Suprapubic skin (tissue), 4 donors: ENCODE measurements around the gene PTPN4. TPM values are rescaled to one million over a fixed set of nuclear protein-coding genes. Genes with fewer than 3 reads are reported as not detected.

ENCODE experiments used
- DNase-seq, 2 donors: peaks; one replicate each; pipeline ENCODE4 v3.0.0-alpha.2; 2019; ENCODE audit warnings: low spot score in 2 of 2
- H3K27ac ChIP-seq: fragments of 200-600 bp; sonication (generic); one replicate; pipeline ENCODE4 v1.5.1; 2019
- H3K27me3 ChIP-seq: fragments of 200-600 bp; sonication (generic); one replicate; pipeline ENCODE4 v1.5.1; 2019
- H3K36me3 ChIP-seq: fragments of 200-600 bp; sonication (generic); one replicate; pipeline ENCODE4 v1.5.1; 2019
- H3K4me1 ChIP-seq: fragments of 200-600 bp; sonication (generic); one replicate; pipeline ENCODE4 v1.5.1; 2019
- H3K4me3 ChIP-seq: fragments of 200-600 bp; sonication (generic); one replicate; pipeline ENCODE4 v1.5.1; 2019; ENCODE audit warnings: mild to moderate bottlenecking
- H3K9me3 ChIP-seq: fragments of 200-600 bp; sonication (generic); one replicate; pipeline ENCODE4 v1.5.1; 2019
- EP300 ChIP-seq: sonication (generic); formaldehyde crosslinking; IDR thresholded peaks from one replicate; pipeline ENCODE4 v1.6.1; 2017; ENCODE audit warnings: antibody characterized with exemption
- POLR2A ChIP-seq, 2 donors: fragments of 450-650 bp; IDR thresholded peaks; one replicate each; pipeline ENCODE4 v1.6.1; 2017; ENCODE audit warnings: antibody characterized with exemption in 2 of 2, mild to moderate bottlenecking in 2 of 2, moderate library complexity in 2 of 2
- POLR2AphosphoS5 ChIP-seq, 3 donors: sonication (generic); formaldehyde crosslinking; IDR thresholded peaks; one replicate each; pipeline ENCODE4 v1.6.1; 2017; ENCODE audit warnings: antibody characterized with exemption in 3 of 3
- WGBS: methylation state at CpG from one replicate; pipeline ENCODE4 v1.1.5; 2018; 5-methylcytosine and 5-hydroxymethylcytosine counted together
- total RNA-seq, 4 donors: library from RNA; depleted of rRNA; stranded (reverse); fragments of >200 nt; gene quantifications; one replicate each; pipeline ENCODE4 v1.1.0, GENCODE V29; 2016
- TF ChIP-seq, protein P1 (sequence below), 2 donors: fragments of 200-600 bp in 1 of 2; fragments of 450-650 bp in 1 of 2; sonication (generic) in 1 of 2; IDR thresholded peaks; one replicate each; pipeline ENCODE4 v1.5.1; 2016 to 2019; ENCODE audit warnings: antibody characterized with exemption in 2 of 2, mild to moderate bottlenecking in 1 of 2, moderate library complexity in 1 of 2

The PTPN4 gene
- total RNA-seq, 4 donors from 2014 or later, result 14.0 to 73.7 (median 36.7) TPM

DNA sequence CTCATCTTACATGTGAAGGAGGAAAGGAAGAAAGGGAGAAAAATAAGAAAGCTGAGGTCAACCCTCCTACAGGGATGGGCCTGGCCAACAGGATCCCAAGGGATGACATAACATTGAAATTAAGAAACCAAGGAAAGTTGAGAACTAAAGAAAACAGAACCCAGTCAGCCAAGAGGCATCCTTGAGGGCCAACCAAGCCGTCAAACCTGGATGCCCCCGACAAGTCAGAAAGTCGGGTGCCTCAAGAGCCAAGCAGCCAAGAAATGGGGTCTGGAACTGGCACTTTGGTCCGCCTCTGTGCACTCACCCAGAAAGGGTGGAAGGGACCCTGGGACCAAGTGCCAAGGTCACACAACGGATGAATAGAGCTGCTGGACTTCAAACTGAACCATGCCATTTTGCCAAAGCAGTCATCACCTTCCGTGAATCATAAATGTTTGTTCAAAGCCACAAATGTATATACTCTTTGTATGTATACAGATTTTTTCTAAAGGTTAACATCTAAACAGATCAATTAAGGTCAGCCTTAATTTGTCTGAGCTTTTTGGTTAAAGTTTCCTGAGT is 27.0 kb upstream of the PTPN4 start:
- Histone ChIP-seq H3K9me3 (no peaks in the 10 kb centered on the region), H3K36me3 (no peaks in the 10 kb centered on the region), H3K27me3 (no peaks in the 10 kb centered on the region), H3K4me1 (no peaks in the 10 kb centered on the region), H3K27ac (no peak overlapping the region), H3K4me3 (no peak overlapping the region)
- 97% methylated on average over 6 of the region's 6 CpGs for WGBS
- DNase-seq, result no peak
- TF ChIP-seq, protein P1, sequence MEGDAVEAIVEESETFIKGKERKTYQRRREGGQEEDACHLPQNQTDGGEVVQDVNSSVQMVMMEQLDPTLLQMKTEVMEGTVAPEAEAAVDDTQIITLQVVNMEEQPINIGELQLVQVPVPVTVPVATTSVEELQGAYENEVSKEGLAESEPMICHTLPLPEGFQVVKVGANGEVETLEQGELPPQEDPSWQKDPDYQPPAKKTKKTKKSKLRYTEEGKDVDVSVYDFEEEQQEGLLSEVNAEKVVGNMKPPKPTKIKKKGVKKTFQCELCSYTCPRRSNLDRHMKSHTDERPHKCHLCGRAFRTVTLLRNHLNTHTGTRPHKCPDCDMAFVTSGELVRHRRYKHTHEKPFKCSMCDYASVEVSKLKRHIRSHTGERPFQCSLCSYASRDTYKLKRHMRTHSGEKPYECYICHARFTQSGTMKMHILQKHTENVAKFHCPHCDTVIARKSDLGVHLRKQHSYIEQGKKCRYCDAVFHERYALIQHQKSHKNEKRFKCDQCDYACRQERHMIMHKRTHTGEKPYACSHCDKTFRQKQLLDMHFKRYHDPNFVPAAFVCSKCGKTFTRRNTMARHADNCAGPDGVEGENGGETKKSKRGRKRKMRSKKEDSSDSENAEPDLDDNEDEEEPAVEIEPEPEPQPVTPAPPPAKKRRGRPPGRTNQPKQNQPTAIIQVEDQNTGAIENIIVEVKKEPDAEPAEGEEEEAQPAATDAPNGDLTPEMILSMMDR (IDR thresholded peaks at IDR 0.05), result no peak
- no peak for TF ChIP-seq POLR2A (IDR thresholded peaks at IDR 0.05)
- TF ChIP-seq POLR2AphosphoS5 (IDR thresholded peaks at IDR 0.05), result no peak
- TF ChIP-seq EP300, result no peak

GRCh38 chr2:119734047-119734446 is 25.7 kb upstream of the PTPN4 start:
- H3K4me3 ChIP-seq, result no peak overlapping the region
- H3K27ac ChIP-seq, result no peak overlapping the region
- no peak for DNase-seq
- no peaks in the 10 kb centered on the region for H3K9me3 ChIP-seq
- TF ChIP-seq EP300 (no peak), POLR2A (IDR thresholded peaks at IDR 0.05) (no peak), POLR2AphosphoS5 (IDR thresholded peaks at IDR 0.05) (no peak)
- TF ChIP-seq, protein P1 (IDR thresholded peaks at IDR 0.05), result no peak
- no peaks in the 10 kb centered on the region for H3K4me1 ChIP-seq
- no peaks in the 10 kb centered on the region for H3K36me3 ChIP-seq
- 68% methylated on average over 4 of the region's 4 CpGs for WGBS
- H3K27me3 ChIP-seq, result no peaks in the 10 kb centered on the region

DNA sequence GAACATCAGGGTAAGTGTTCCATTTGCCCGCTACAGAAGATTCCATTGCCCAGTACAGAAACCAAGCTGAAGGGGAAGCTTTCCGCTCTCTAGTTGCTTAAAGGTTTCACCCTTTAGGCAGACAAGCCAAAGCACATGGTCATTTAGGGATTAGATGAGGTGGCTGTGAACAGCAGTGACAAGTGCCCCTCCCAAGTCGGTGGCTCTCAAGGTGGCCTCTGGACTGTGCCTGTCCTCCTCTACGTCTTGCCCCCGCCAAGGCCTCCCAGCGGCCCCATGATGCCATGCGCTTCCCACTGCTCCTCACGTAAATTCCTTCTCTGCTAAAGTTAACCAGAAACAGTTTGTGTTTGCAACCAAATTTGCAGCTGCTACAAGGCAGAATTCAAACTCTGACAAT is 24.2 kb upstream of the PTPN4 start:
- Histone ChIP-seq H3K4me1 (no peaks in the 10 kb centered on the region), H3K36me3 (no peaks in the 10 kb centered on the region), H3K27ac (no peak overlapping the region), H3K4me3 (no peak overlapping the region), H3K9me3 (no peaks in the 10 kb centered on the region), H3K27me3 (no peaks in the 10 kb centered on the region)
- TF ChIP-seq, protein P1 (IDR thresholded peaks at IDR 0.05), result no peak
- 94% methylated on average over 8 of the region's 8 CpGs for WGBS
- no peak for DNase-seq

DNA sequence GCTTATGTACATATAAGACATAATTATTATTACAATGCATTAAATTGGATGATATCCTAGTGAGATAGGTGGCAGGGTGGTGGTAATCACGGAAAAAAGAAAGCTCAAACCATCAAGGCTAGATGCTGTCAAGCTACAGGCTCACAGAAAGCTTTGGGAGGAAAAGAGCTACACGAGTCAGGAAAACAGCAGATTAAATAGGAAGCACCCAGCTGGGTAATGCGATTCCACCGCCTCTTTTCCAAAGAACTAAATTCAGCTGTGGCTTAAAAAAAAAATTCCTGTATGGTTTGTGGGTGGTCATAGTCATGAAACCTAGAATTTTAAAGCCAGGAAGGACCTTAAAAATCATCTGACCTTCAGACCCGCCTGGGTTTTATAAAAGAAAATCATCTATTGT is 23.7 kb upstream of the PTPN4 start:
- TF ChIP-seq EP300, result no peak
- TF ChIP-seq POLR2AphosphoS5 (IDR thresholded peaks at IDR 0.05), result no peak
- Histone ChIP-seq H3K27me3 (no peaks in the 10 kb centered on the region), H3K36me3 (no peaks in the 10 kb centered on the region), H3K9me3 (no peaks in the 10 kb centered on the region), H3K27ac (no peak overlapping the region), H3K4me3 (no peak overlapping the region), H3K4me1 (no peaks in the 10 kb centered on the region)
- no peak for DNase-seq
- 67% methylated on average over 5 of the region's 5 CpGs for WGBS

GRCh38 chr2:119739580-119740255 is 20.0 kb upstream of the PTPN4 start:
- H3K27ac ChIP-seq, result no peak overlapping the region
- no peak overlapping the region for H3K4me3 ChIP-seq
- 70% methylated on average over 2 of the region's 3 CpGs for WGBS
- H3K9me3 ChIP-seq, result no peaks in the 10 kb centered on the region
- TF ChIP-seq POLR2A (IDR thresholded peaks at IDR 0.05) (no peak), POLR2AphosphoS5 (IDR thresholded peaks at IDR 0.05) (no peak)
- H3K27me3 ChIP-seq, result no peaks in the 10 kb centered on the region
- H3K36me3 ChIP-seq, result no peaks in the 10 kb centered on the region
- H3K4me1 ChIP-seq, result no peaks in the 10 kb centered on the region
- no peak for DNase-seq

DNA sequence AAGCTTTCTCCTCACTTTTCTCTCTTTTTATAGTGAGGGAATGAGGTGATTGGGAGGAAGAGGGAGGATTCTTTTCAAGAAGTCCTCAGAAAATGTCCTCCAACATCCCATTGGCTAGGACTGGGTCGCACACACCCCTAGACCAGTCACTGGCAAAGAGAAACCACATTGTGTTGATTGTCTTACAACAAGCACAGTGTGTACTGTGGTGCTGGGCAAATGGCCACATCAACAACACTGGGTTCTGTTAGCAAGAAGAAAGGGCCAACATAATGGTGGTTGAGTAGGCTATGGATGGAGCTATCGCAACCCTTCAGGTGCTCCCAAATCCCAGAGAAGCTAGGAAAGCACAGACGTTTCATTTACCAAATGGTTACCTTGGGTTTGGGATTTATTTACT is 18.7 kb upstream of the PTPN4 start:
- TF ChIP-seq POLR2AphosphoS5 (IDR thresholded peaks at IDR 0.05), result no peak
- TF ChIP-seq, protein P1 (IDR thresholded peaks at IDR 0.05), result no peak
- TF ChIP-seq EP300, result no peak
- no peak for TF ChIP-seq POLR2A (IDR thresholded peaks at IDR 0.05)
- no peak overlapping the region for H3K27ac ChIP-seq
- no peaks in the 10 kb centered on the region for H3K27me3 ChIP-seq
- H3K36me3 ChIP-seq, result no peaks in the 10 kb centered on the region
- no peak overlapping the region for H3K4me3 ChIP-seq
- DNase-seq, result no peak
- H3K9me3 ChIP-seq, result no peaks in the 10 kb centered on the region
- 74% methylated on average over 3 of the region's 3 CpGs for WGBS
- no peaks in the 10 kb centered on the region for H3K4me1 ChIP-seq
